ENCODE results near the gene CHD5.

DNA sequence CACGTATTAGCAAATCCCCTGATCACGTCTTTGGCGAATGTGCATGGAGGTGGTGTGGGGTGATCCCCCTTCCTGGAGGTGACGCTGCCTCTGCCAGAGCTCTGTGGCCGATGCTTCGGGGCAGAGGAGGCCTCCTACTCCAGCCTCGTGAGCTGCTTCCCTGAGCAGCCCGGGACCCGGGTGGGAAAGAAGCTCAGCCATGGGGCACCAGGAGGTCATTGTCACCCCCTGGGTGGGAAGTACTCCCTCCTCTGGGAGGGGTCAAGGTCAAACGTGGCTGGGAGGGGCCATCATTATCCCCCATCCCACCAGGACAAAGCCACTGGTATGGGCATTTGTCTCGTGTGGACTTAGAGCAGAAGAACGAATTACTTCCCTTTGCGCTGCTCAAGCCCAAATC is 93.8 kb downstream of the CHD5 start:
- TF ChIP-seq CTCF (IDR thresholded peaks at IDR 0.05; ENCODE audit: poor library complexity, severe bottlenecking) (no peak), SMC3 (conservative IDR thresholded peaks at IDR 0.05; ENCODE audit: poor library complexity) (no peak)

Measured in neural cell (in vitro differentiated cells).